Peyer's patch (tissue), 4 donors: ENCODE data around the gene FAM43A. TPM values are rescaled to one million over a fixed set of nuclear protein-coding genes. Genes with fewer than 3 reads are reported as not detected.

Experiments
- DNase-seq, 3 donors: peaks; one replicate each; pipeline ENCODE4 v3.0.0-alpha.2; 2017 to 2019
- H3K27ac ChIP-seq, 4 donors: fragments of 200-600 bp; sonication (generic); one replicate each; pipeline ENCODE4 v1.5.1; 2016 to 2019
- H3K27me3 ChIP-seq, 2 donors: fragments of 200-600 bp; sonication (generic); one replicate each; pipeline ENCODE4 v1.5.1; 2019
- H3K36me3 ChIP-seq, 3 donors: fragments of 200-600 bp; sonication (generic); one replicate each; pipeline ENCODE4 v1.5.1; 2016 to 2019
- H3K4me1 ChIP-seq, 4 donors: fragments of 200-600 bp; sonication (generic); one replicate each; pipeline ENCODE4 v1.5.1; 2016 to 2019
- H3K4me3 ChIP-seq, 4 donors: fragments of 200-600 bp; sonication (generic); 1 replicate in 3 of 4; 2 replicates in 1 of 4; pipeline ENCODE4 v1.5.1; 2016 to 2019; ENCODE audit warnings: mild to moderate bottlenecking in 1 of 4
- H3K9me3 ChIP-seq, 4 donors: fragments of 200-600 bp; sonication (generic); one replicate each; pipeline ENCODE4 v1.5.1; 2016 to 2019; ENCODE audit warnings: mild to moderate bottlenecking in 1 of 4
- CTCF ChIP-seq, 6 experiments: fragments of 450-650 bp in 4 of 6; fragments of 200-600 bp in 2 of 6; sonication (generic) in 1 of 6; IDR thresholded peaks; one replicate each; pipeline ENCODE4 v1.5.1; 2017 to 2019; ENCODE audit warnings: antibody characterized with exemption in 6 of 6, mild to moderate bottlenecking in 3 of 6, moderate library complexity in 1 of 6
- POLR2A ChIP-seq, 2 donors: fragments of 450-650 bp; IDR thresholded peaks; one replicate each; pipeline ENCODE4 v1.5.1; 2017; ENCODE audit warnings: antibody characterized with exemption in 2 of 2, mild to moderate bottlenecking in 2 of 2, moderate library complexity in 2 of 2
- total RNA-seq, 4 donors: library from RNA; depleted of rRNA; stranded (reverse); fragments of >200 nt; gene quantifications; one replicate each; pipeline ENCODE4 v1.1.0, GENCODE V29; 2016

Gene FAM43A
- total RNA-seq, 4 donors from 2014 or later, result 4.1 to 27.5 (median 8.9) TPM

- no peak for TF ChIP-seq CTCF (IDR thresholded peaks at IDR 0.05)
- TF ChIP-seq POLR2A (IDR thresholded peaks at IDR 0.05), result no peak
- Histone ChIP-seq H3K4me3 (no peak overlapping the region), H3K27ac (no peak overlapping the region), H3K36me3 (no peaks in the 10 kb centered on the region), H3K9me3 (no peaks in the 10 kb centered on the region), H3K4me1 (peaks cover 0 to 4% (median 0%) of the 10 kb centered on the region in 4 donors), H3K27me3 (no peaks in the 10 kb centered on the region)
- no peak for DNase-seq
Observed at GRCh38 chr3:194676471-194676870, 9.2 kb upstream of the FAM43A start.

GRCh38 chr3:194680888-194681615 lies 4.6 kb upstream of the FAM43A start:
- DNase-seq, result no peak
- no peak overlapping the region for H3K4me3 ChIP-seq
- no peaks in the 10 kb centered on the region for H3K36me3 ChIP-seq
- no peaks in the 10 kb centered on the region for H3K27me3 ChIP-seq
- no peak overlapping the region for H3K27ac ChIP-seq
- H3K9me3 ChIP-seq, result no peaks in the 10 kb centered on the region
- TF ChIP-seq POLR2A (IDR thresholded peaks at IDR 0.05) (no peak), CTCF (IDR thresholded peaks at IDR 0.05) (no peak)
- H3K4me1 ChIP-seq, result peaks cover 0 to 16% (median 3%) of the 10 kb centered on the region in 4 donors

GRCh38 chr3:194682189-194682693 lies 3.4 kb upstream of the FAM43A start:
- TF ChIP-seq CTCF (IDR thresholded peaks at IDR 0.05) (no peak), POLR2A (IDR thresholded peaks at IDR 0.05) (no peak)
- H3K4me3 ChIP-seq, result no peak overlapping the region
- no peak for DNase-seq
- H3K36me3 ChIP-seq, result no peaks in the 10 kb centered on the region
- H3K27ac ChIP-seq, result peak overlapping the region in 1 of 4 donors; percentile 31
- H3K9me3 ChIP-seq, result no peaks in the 10 kb centered on the region
- H3K27me3 ChIP-seq, result no peaks in the 10 kb centered on the region
- peaks cover 0 to 27% (median 3%) of the 10 kb centered on the region in 4 donors for H3K4me1 ChIP-seq

GRCh38 chr3:194682694-194683310 lies 2.9 kb upstream of the FAM43A start:
- Histone ChIP-seq H3K9me3 (no peaks in the 10 kb centered on the region), H3K36me3 (no peaks in the 10 kb centered on the region), H3K27ac (peak overlapping the region in 2 of 4 donors; percentile 27 to 31), H3K4me3 (no peak overlapping the region), H3K4me1 (peaks cover 0 to 33% (median 6%) of the 10 kb centered on the region in 4 donors), H3K27me3 (no peaks in the 10 kb centered on the region)
- TF ChIP-seq POLR2A (IDR thresholded peaks at IDR 0.05) (no peak), CTCF (IDR thresholded peaks at IDR 0.05) (peak; percentile 74 to 98 (median 94))
- DNase-seq, result peak; percentile 63 to 88 (median 77)

- TF ChIP-seq POLR2A (IDR thresholded peaks at IDR 0.05) (no peak), CTCF (IDR thresholded peaks at IDR 0.05) (no peak)
- H3K4me3 ChIP-seq, result no peak overlapping the region
- no peak for DNase-seq
- peak overlapping the region in 2 of 4 donors; percentile 27 to 31 for H3K27ac ChIP-seq
- peaks cover 0 to 39% (median 7%) of the 10 kb centered on the region in 4 donors for H3K4me1 ChIP-seq
- H3K9me3 ChIP-seq, result no peaks in the 10 kb centered on the region
- H3K27me3 ChIP-seq, result no peaks in the 10 kb centered on the region
- H3K36me3 ChIP-seq, result no peaks in the 10 kb centered on the region
Observed at GRCh38 chr3:194683380-194683779, 2.3 kb upstream of the FAM43A start.
